Stimulated activated CD4-positive, alpha-beta T cell treated with anti-CD3 and anti-CD28 coated beads, Interleukin-4, amount 100 ng/mL, for 1 hour (primary cell): ENCODE measurements around the gene ATF1.
A peak's percentile ranks its signal among the peaks of the same experiment; 100 is the strongest.

Experiments used
- DNase-seq: peaks from one replicate; pipeline ENCODE4 v3.0.0-alpha.2; 2020

The ATF1 gene

DNA sequence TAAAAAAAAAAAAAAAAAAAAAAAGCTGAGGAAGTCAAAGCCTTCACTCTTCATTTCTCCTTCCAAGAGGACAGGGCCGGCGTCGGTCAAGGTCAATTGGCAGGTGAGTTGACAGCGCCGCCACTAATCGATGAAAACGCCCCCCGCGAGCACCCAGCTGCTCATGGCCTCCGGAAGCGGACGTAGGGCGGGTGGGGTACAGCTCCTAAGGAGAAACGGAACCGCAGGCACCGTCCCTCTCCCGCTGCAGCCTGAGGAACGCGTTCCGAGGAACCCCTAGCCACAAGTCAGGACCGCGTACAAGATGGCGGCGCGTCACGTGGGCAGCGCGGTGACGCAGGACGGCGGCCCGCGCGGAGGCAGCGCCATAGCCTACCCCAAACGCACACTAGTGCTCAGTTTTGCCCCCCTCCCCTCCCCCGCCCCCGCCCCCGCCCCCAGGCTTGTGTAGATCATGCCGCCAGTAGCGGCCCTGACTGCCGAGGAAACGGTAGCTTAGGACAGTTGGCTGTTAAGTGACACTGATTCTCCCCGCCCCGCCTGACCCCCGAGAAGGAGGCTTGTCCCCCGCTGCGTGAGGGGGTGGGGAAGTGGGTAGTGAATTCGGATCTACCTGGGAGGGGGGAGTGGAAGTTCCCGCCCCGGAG lies at the start of gene ATF1:
Gene ATF1, plus strand, starts transcription at position 463 of the 647 bp plus-strand sequence. CDS start 16,045 bp downstream, outside the sequence.
- DNase-seq = peak; percentile 88

- no peak for DNase-seq
Measured at GRCh38 chr12:50715174-50715573, 48.7 kb upstream of the ATF1 start.

DNA sequence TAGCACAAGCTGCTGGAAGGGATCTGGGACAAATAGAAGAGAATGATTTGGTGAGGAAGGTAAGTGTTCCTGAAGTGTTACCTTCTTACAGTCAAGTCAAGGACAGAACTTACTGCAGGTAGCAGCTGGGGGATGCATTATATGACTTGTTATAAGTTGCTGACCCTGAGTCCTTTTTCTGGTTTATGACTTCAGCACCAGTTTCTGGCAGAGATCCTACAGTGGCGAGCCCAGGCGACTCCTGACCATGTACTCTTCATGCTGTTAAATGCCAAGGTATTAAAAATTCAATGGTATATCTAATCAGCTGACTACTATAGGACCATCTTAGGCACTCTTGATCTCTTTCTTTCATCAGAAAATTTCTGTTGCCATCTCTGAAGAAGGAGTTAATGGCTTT lies 45.1 kb upstream of the ATF1 start:
- no peak for DNase-seq

DNA sequence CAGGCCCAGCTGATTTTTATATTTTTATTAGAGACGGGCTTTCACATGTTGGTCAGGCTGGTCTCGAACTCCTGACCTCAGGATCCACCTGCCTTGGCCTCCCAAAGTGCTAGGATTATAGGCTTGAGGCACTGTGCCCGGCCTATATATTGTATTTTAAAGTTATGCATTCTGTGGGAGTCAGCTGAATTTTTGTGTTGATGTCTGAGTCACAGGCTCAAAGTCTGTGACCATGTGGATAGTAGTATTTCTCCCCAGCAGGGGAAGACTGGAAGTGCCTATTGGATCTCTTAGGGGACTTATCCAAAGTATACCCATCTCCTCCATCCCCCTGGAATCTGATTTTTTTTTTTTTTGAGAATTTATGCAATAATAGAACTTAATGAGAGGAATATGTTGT lies 43.8 kb upstream of the ATF1 start:
- DNase-seq = no peak

- DNase-seq = no peak
Measured at GRCh38 chr12:50720501-50720900, 43.4 kb upstream of the ATF1 start.

DNA sequence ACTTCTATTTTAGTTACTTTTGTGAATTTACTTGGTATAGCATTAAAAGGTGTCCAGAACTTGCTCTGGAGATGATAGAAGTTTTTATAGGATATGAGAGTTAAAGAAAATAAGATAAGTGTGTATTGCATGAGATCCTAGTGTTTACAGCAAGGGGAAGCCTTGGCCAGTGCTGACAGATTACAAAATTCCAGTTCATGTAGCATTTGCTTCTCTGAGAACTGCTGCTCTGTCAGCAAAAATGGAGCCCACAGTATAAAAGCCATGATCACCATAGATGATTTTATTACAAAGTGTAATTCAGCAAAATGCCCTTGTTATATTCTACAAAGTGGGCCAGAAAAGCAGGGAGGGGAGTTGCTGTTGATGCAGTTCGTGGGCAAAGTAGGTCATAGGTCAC lies 40.0 kb upstream of the ATF1 start:
- DNase-seq = no peak

- no peak for DNase-seq
Measured at GRCh38 chr12:50725011-50725942, 38.6 kb upstream of the ATF1 start.

DNA sequence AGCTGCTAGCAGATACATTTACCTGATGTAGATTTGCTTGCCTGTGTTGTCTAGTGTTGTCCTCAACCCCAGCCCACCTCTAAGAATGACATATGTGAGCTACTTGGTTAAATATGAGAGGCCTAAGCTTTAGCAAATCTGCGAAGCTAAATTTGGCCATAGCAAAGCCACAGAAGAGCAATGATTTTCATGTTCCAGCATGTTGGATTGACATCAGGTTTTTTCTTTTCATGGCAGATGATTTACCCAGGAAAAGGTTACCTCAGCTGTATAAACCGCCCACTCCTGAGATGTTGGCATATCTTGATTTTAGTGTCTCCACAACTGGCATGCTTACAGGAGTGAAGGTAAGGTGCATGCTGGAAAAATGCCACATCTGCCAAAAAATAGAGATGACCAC lies 36.4 kb upstream of the ATF1 start:
- DNase-seq = no peak

DNA sequence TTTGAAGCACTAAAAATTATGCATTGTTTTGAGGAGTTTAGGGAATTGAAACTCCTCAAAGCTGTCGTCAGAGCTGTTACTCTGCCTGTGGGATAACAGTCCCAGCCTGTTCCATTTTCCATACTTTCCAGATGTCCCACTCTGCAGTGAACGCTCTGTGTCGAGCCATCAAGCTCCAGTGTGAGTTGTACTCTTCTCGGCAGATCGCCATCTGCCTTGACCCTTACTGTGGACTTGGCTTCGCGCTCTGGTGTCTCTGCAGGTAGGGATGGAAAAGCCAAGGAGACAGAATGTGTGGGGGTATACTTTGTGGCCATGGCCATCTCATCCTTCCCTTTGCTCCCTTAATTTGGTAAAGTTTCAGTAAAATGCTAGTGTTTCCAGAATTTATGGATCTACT lies 35.5 kb upstream of the ATF1 start:
- DNase-seq = no peak

DNA sequence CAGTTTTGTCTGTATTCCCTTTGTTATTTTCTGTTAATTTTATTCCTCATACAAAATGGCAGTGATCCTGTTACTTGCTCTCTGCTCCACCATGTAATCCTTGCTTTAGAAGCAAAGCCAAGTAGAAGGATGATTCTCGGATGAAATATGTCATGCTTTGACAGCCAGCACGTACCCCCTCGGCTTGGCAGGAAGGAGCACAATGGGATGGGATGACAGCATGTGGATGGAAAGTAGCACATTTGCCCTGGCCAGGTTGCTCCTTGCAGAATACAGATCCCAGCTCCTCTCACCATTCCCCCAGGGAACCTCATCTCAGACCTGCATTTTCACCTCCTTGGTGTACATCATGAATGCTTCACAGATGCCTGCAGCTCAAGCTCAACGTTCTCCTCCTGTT lies 35.1 kb upstream of the ATF1 start:
- DNase-seq = no peak

GRCh38 chr12:50732591-50732990 lies 31.3 kb upstream of the ATF1 start:
- DNase-seq = no peak

- no peak for DNase-seq
Measured at GRCh38 chr12:50733706-50734105, 30.2 kb upstream of the ATF1 start.

DNA sequence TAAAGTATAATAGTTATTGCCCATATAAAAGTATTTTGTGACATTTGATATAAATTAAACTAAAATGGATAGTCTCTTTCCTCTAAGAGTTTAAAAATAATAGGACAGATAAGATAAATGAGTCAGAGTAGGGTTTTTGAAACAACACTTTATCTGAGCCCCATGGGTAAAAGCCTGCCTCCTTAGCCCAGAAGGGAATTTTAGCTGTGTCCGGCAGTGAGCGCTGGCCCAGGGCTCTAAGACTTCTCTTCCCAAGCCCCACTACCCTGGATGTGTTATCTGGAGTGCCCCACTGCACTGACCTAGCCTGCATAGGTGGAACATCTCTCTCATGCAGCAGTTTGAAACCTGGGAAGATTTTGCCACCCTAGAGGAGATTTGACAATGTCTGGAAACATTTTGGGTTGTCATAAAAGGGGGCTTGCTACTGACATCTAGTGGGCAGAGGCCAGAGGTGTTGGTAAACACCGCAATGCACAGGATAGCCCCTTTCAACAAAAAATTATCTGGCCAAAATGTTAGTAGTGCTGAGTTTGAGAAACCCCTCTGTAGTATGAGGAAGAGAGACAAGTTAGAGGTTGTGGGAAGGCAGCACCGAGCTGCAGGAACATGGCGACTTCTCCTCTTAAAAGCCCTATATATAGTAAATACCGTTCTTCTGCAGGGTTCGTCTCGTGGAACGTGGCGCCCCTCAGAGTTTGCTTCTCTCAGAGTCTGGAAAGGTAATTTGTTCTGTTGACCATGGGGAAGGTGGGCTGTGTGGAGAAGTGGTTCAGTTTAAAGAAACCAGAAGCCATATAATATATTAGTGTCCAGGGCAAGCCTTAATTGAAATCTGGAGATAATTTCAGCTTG lies 29.3 kb upstream of the ATF1 start:
- no peak for DNase-seq

- DNase-seq = no peak
Measured at GRCh38 chr12:50739611-50740010, 24.3 kb upstream of the ATF1 start.

DNA sequence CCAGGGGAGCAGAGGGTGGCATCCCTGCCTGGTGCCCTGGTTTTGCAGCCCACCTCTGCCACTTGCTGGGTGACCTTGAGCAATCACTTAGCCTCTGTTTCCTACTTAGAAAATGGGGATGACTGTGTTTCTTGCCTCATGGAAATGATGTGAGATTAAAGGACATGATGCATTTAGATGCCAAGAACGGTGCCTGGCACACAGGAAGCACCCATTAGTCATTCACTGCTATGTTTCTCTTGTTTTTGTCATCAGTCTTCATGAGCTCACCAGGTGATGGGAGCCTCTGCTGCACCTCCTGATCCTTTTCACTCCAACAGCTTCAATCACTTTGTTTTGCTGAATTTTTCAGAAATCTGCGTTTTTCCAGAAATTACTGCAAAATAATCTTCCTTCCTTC lies 23.6 kb upstream of the ATF1 start:
- DNase-seq = no peak

GRCh38 chr12:50742776-50743175 lies 21.1 kb upstream of the ATF1 start:
- DNase-seq = no peak

- no peak for DNase-seq
Measured at GRCh38 chr12:50745861-50746260, 18.0 kb upstream of the ATF1 start.

DNA sequence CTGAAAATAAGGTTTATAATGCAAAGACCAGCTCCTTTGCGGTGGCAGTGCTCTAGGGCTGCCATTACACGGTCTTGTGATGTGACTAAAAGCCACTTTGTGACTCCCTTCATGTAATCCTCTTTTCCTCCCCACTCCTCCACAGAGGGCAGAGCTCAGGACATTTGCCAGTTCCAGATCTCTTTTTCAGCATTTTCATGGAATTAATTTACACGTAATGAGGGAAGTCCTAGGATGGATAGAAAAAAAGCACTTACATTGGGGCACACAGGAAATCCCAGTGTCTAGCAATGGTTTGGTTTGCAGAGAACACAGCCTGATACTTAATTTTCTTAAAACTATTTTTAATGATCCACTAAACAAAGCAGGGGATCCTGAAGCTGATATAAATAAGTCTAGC lies 17.5 kb upstream of the ATF1 start:
- DNase-seq = no peak

DNA sequence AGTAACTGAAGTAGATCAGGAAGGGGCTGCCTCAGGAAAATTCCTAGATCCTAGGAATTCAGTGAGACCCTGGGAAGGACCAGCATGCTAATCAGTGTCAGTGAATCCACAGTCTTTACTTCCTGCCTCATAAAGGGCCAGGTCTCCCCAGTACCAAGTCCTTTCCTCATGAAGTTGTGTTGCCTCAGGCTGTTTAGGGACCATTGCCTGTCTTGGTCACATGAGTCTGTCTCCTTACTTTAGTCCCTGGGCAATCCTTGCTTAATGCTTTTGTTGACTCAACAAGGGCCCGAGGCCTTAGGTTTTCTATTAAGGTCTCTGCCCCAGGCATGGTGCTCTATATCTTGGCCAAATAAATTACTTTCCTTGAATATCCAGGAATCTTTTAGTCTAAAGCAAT lies 16.1 kb upstream of the ATF1 start:
- no peak for DNase-seq

GRCh38 chr12:50749459-50749882 lies 14.4 kb upstream of the ATF1 start:
- DNase-seq = no peak

DNA sequence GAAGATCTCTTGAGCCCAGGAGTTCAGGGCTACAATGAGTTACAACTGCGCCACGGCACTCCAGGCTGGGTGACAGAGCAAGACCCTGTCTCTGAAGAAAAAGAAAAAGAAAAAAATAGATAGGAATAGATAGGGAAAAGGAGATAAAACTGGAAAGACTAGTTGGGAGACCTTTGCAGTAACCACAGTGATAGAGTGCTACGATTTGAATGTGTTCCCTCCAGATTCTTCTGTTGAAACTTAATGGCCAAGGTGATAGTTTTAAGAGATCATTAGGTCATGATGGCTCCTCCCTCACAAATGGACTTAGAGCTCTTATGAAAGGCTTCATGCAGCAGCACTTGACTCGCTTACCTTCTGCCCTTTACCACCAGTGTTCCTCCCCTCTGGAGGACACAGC lies 13.5 kb upstream of the ATF1 start:
- DNase-seq = no peak

DNA sequence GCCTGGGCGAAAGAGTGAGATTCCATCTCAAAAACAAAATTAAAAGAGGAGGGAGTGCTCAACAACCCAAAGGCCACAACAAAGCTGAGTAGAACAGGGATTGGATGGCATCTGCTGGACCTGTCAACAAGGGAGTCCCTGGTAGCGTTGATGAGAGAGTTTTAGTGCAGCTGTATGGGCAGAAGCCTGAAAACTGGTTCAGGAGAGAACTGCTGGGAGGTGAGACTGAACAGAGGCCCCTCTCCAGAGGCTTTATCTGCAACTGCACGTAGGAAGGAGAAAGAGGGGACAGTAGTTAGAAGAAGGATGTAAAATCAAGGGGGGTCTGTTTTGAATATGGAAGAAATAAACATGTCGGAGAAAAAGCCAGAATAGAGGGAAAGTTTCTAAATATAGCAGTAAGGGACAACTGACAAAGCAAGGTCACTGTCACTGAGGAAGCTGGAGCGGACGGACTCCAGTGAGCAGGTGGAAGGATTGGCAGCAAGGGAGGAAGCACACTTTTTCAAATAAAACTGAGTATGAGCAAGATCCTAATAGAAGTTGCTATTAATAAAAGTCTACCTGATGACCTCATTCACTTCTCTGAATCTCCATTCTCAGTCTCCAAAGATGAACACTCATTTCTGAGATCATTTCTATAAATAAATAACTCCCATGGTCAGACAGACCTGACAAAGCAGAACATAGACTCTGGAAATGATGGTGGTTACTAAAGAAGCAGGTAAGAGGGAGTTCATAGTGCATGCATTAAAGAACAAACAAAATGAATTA lies 11.8 kb upstream of the ATF1 start:
- DNase-seq = no peak
